Astrocyte of the cerebellum (primary cell): Measurements from ENCODE around the gene MPP7.

Experiments
- DNase-seq: peaks from one replicate; pipeline ENCODE4 v3.0.0-alpha.2; 2011; ENCODE audit warnings: low read depth
- H3K4me3 ChIP-seq: 2 replicates; pipeline ENCODE4 v1.5.1; 2011; ENCODE audit warnings: mild to moderate bottlenecking, low read depth, low read length, moderate library complexity
- in situ Hi-C: cut with HindIII; loops from 2 replicates; pipeline ENCODE4 v1.10.0; 2017; ENCODE audit warnings: low sequenced_read_pairs
- TF ChIP-seq, protein P1 (sequence below): IDR thresholded peaks from 2 replicates; pipeline ENCODE4 v1.5.1; 2012; ENCODE audit warnings: low read length, low read depth, moderate library complexity, mild to moderate bottlenecking; ENCODE audit errors: missing control alignments

Gene MPP7

DNA sequence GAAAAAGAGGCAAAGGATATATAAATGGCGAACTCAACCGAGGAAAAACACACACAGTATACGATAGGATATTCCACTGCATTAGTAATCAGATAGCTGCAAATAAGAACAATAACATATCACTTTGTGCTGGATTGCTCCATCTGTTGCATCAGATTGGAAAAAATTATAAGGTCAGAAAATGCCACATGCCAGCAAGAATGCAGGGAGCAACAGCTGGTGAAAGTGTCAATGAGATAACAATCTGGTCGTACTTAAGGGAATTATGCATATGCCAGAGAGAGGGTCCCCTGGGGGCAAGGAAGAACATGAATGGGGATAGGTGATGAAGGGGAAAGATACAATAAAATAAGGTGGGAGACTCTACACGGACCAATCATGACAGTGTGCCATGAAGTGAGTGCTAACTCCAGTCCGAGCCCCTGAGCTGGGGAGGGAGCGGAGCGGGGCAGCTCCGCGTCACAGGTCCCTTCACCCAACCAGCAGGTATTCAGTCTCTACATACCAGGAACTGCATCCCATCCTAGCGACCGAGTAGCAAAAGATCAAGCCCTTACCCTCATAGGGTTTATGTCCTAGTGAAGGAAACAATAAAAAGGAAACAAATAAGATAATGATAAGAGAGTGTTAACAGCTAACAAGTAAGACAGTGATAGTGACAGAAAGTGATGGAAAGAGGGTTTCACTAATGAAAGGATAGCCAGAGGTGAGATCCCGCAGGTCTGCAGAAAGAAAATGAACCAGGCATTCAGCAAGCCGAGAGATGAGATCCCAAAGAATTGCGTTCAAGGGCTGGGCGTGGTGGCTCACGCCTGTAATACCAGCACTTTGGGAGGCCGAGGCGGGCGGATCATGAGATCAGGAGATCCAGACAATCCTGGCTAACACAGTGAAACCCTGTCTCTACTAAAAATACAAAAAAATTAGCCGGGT lies 9.4 kb downstream of the MPP7 start:
- no peak overlapping the region for H3K4me3 ChIP-seq
- in situ Hi-C loops, result no loop called here
- DNase-seq, result no peak
- TF ChIP-seq, protein P1, sequence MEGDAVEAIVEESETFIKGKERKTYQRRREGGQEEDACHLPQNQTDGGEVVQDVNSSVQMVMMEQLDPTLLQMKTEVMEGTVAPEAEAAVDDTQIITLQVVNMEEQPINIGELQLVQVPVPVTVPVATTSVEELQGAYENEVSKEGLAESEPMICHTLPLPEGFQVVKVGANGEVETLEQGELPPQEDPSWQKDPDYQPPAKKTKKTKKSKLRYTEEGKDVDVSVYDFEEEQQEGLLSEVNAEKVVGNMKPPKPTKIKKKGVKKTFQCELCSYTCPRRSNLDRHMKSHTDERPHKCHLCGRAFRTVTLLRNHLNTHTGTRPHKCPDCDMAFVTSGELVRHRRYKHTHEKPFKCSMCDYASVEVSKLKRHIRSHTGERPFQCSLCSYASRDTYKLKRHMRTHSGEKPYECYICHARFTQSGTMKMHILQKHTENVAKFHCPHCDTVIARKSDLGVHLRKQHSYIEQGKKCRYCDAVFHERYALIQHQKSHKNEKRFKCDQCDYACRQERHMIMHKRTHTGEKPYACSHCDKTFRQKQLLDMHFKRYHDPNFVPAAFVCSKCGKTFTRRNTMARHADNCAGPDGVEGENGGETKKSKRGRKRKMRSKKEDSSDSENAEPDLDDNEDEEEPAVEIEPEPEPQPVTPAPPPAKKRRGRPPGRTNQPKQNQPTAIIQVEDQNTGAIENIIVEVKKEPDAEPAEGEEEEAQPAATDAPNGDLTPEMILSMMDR, result no peak

DNA sequence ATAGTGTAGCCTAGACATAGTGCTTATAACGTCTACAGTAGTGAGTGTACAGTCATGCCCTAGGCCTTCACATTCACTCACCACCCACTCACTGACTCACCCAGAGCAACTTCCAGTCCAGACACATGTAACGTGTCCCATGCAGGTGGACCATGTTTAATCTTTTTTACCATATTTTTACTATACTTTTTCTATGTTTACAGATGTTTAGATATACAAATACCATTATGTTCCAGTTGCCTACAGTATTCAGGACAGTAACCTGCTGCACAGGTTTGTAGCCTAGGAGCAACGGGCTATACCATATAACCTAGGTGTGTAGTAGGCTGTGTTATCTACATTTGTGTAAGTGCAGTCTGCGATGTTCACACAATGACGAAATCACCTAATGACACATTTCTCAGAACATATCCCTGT lies 11.0 kb downstream of the MPP7 start:
- in situ Hi-C loops, result no loop called here
- no peak for DNase-seq
- no peak overlapping the region for H3K4me3 ChIP-seq
- TF ChIP-seq, protein P1, result no peak

DNA sequence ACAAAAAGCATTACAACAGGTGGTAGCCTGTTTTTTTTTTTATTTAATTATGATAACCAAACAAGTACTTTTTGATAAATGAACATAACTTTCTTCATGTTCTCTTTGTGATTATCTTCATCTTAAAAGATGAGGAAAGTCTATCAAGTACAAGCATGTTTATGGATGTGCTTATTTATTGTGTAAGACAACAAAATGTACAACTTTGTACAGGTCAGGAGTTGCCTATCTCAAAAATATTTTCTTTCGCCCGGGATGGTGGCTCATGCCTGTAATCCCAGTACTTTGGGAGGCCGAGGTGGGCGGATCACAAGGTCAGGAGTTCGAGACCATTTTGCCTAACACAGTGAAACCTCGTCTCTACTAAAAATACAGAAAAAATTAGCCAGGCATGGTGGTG lies 17.0 kb downstream of the MPP7 start:
- no peak overlapping the region for H3K4me3 ChIP-seq
- in situ Hi-C loops, result no loop called here
- no peak for DNase-seq
- TF ChIP-seq, protein P1, result no peak

- in situ Hi-C loops, result no loop called here
- no peak for DNase-seq
- TF ChIP-seq, protein P1, result no peak
- no peak overlapping the region for H3K4me3 ChIP-seq
Observed at GRCh38 chr10:28284126-28284525, 18.7 kb downstream of the MPP7 start.

DNA sequence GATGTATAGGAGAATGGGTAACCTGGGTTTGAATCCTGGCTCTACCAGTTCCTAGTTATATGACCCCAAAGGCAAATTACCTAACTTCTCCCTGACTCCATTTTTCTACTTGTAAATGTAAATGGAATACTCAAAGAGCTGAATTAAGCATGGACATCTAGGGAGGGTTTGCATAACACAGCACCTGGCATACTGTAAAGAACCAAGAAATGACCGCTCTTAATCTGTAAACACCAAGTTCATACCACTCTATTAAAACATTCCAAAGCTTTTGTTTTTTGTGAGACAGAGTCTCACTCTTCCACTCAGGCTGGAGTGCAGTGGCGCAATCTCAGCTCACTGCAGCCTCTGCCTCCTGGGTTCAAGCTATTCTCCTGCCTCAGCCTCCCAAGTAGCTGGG lies 19.6 kb downstream of the MPP7 start:
- in situ Hi-C loops, result no loop called here
- TF ChIP-seq, protein P1, result no peak
- no peak for DNase-seq
- no peak overlapping the region for H3K4me3 ChIP-seq

GRCh38 chr10:28282336-28282735 lies 20.5 kb downstream of the MPP7 start:
- H3K4me3 ChIP-seq, result no peak overlapping the region
- TF ChIP-seq, protein P1, result no peak
- DNase-seq, result no peak
- in situ Hi-C loops, result no loop called here
